Measurements from ENCODE around the gene RPH3AL. TPM values are rescaled to one million over a fixed set of nuclear protein-coding genes. Genes with fewer than 3 reads are reported as not detected.

RPH3AL gene
- total and polyA plus RNA-seq, 9 donors, result 5.8 to 43.8 (median 21.0) TPM

GRCh38 chr17:301681-302299 is 50.8 kb downstream of the RPH3AL start:
- peak overlapping the region in 1 of 2 donors; percentile 2 for H3K27ac ChIP-seq
- H3K9me3 ChIP-seq, result no peaks in the 10 kb centered on the region
- H3K4me3 ChIP-seq, result no peak overlapping the region
- no peaks in the 10 kb centered on the region for H3K27me3 ChIP-seq
- 93 to 96% (median 94%) methylated on average over 24 to 27 of the region's 27 CpGs for WGBS, 3 donors
- TF ChIP-seq EP300 (IDR thresholded peaks at IDR 0.05), result no peak
- TF ChIP-seq CTCF (IDR thresholded peaks at IDR 0.05), result no peak
- TF ChIP-seq POLR2A (IDR thresholded peaks at IDR 0.05), result no peak
- H3K36me3 ChIP-seq, result no peaks in the 10 kb centered on the region
- H3K4me1 ChIP-seq (ENCODE audit: insufficient read depth), result peaks cover 13% of the 10 kb centered on the region
- intact Hi-C loops (cut with DNase I), result no loop called here
- peak in 1 of 5 donors; percentile 18 for DNase-seq

GRCh38 chr17:300881-301280 is 51.7 kb downstream of the RPH3AL start:
- H3K4me1 ChIP-seq (ENCODE audit: insufficient read depth), result peaks cover 13% of the 10 kb centered on the region
- no peaks in the 10 kb centered on the region for H3K36me3 ChIP-seq
- H3K27me3 ChIP-seq, result no peaks in the 10 kb centered on the region
- TF ChIP-seq EP300 (IDR thresholded peaks at IDR 0.05) (no peak), POLR2A (IDR thresholded peaks at IDR 0.05) (no peak), CTCF (IDR thresholded peaks at IDR 0.05) (no peak)
- WGBS, 3 donors, result 96 to 98% (median 97%) methylated on average over 11 of the region's 11 CpGs
- peak in 1 of 5 donors; percentile 15 for DNase-seq
- H3K9me3 ChIP-seq, result no peaks in the 10 kb centered on the region
- intact Hi-C loops (cut with DNase I), result no loop called here
- H3K27ac ChIP-seq, result no peak overlapping the region
- no peak overlapping the region for H3K4me3 ChIP-seq

GRCh38 chr17:299546-299945 is 53.1 kb downstream of the RPH3AL start:
- intact Hi-C loops (cut with DNase I), result loop anchor here in 1 of 4 donors (10.0 kb wide), 1 partner anchor 65 kb away; no protein-coding TSS in a partner anchor
- Histone ChIP-seq H3K9me3 (no peaks in the 10 kb centered on the region), H3K27ac (peak overlapping the region in 1 of 2 donors; percentile 73), H3K27me3 (no peaks in the 10 kb centered on the region), H3K36me3 (no peaks in the 10 kb centered on the region), H3K4me1 (ENCODE audit: insufficient read depth) (peaks cover 13% of the 10 kb centered on the region), H3K4me3 (no peak overlapping the region)
- DNase-seq, result peak in 2 of 5 donors; percentile 52 to 68
- WGBS, 3 donors, result 10 to 39% (median 30%) methylated on average over 14 to 23 of the region's 23 CpGs
- TF ChIP-seq CTCF (IDR thresholded peaks at IDR 0.05) (no peak), POLR2A (IDR thresholded peaks at IDR 0.05) (no peak), EP300 (IDR thresholded peaks at IDR 0.05) (no peak)

GRCh38 chr17:298791-299450 is 53.7 kb downstream of the RPH3AL start:
- H3K36me3 ChIP-seq, result no peaks in the 10 kb centered on the region
- H3K4me3 ChIP-seq, result no peak overlapping the region
- 20 to 29% (median 22%) methylated on average over 17 of the region's 17 CpGs for WGBS, 3 donors
- H3K4me1 ChIP-seq (ENCODE audit: insufficient read depth), result peaks cover 13% of the 10 kb centered on the region
- H3K27me3 ChIP-seq, result no peaks in the 10 kb centered on the region
- intact Hi-C loops (cut with DNase I), result loop anchor here in 1 of 4 donors (10.0 kb wide), 1 partner anchor 64 kb away; no protein-coding TSS in a partner anchor
- peak; percentile 81 to 90 (median 84) for DNase-seq
- H3K9me3 ChIP-seq, result no peaks in the 10 kb centered on the region
- TF ChIP-seq EP300 (IDR thresholded peaks at IDR 0.05) (no peak), POLR2A (IDR thresholded peaks at IDR 0.05) (no peak), CTCF (IDR thresholded peaks at IDR 0.05) (no peak)
- H3K27ac ChIP-seq, result peak overlapping the region; percentile 58 to 73

Measured in ovary (tissue), 9 donors.